ENCODE measurements around the gene TFPI. TPM values are rescaled to one million over a fixed set of nuclear protein-coding genes. Genes with fewer than 3 reads are reported as not detected.

TFPI gene
- total RNA-seq, 1 donor from 2014 or later, result 17.5 TPM

DNA sequence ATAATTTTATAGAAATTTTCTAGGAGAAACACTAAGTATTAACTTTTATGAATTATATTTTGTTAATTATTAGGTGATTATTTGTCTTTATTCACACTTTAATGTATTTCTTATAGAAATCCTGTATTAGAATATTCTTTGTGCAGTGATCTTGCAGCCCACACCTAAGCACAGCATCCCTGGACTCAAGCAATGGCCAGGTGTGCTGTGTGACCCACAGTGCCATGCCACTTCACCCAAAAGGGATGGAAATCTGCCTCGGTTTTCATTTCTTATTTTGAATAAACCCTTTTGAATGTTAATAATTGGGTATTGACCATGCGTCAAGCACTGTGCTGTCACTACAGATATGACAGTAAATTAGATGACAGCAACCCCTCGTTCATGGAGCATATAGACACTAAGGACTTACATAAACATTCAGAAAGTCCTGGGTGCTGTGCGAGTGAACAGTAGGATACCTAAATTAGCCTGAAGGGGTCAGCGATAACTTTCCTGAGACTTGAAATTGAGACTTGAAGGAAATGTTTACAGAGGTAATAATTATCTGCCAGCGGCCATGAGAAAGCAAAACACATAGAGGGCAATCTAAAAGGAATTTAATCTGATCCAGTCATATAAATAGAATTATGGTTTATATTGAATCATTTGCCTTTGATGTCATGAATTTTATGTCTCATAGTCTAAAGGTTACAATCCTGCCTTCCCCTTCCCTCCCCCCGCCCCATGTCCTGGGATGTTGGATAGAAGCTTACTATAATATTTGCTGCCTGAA, 53.5 kb downstream of the TFPI start:
- no peak overlapping the region for H3K27ac Mint-ChIP-seq
- DNase-seq (ENCODE audit: low spot score, unreplicated experiment), result no peak
- no peaks in the 10 kb centered on the region for H3K36me3 Mint-ChIP-seq (ENCODE audit: insufficient read depth)
- H3K9me3 Mint-ChIP-seq (ENCODE audit: low read depth), result no peaks in the 10 kb centered on the region
- H3K27me3 Mint-ChIP-seq, result no peaks in the 10 kb centered on the region
- no peak overlapping the region for H3K4me3 Mint-ChIP-seq (ENCODE audit: low read depth)
- TF ChIP-seq, protein P1, sequence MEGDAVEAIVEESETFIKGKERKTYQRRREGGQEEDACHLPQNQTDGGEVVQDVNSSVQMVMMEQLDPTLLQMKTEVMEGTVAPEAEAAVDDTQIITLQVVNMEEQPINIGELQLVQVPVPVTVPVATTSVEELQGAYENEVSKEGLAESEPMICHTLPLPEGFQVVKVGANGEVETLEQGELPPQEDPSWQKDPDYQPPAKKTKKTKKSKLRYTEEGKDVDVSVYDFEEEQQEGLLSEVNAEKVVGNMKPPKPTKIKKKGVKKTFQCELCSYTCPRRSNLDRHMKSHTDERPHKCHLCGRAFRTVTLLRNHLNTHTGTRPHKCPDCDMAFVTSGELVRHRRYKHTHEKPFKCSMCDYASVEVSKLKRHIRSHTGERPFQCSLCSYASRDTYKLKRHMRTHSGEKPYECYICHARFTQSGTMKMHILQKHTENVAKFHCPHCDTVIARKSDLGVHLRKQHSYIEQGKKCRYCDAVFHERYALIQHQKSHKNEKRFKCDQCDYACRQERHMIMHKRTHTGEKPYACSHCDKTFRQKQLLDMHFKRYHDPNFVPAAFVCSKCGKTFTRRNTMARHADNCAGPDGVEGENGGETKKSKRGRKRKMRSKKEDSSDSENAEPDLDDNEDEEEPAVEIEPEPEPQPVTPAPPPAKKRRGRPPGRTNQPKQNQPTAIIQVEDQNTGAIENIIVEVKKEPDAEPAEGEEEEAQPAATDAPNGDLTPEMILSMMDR (IDR thresholded peaks at IDR 0.05; ENCODE audit: unreplicated experiment), result peak; percentile 48
- peaks cover 20% of the 10 kb centered on the region for H3K4me1 Mint-ChIP-seq (ENCODE audit: low read depth)

DNA sequence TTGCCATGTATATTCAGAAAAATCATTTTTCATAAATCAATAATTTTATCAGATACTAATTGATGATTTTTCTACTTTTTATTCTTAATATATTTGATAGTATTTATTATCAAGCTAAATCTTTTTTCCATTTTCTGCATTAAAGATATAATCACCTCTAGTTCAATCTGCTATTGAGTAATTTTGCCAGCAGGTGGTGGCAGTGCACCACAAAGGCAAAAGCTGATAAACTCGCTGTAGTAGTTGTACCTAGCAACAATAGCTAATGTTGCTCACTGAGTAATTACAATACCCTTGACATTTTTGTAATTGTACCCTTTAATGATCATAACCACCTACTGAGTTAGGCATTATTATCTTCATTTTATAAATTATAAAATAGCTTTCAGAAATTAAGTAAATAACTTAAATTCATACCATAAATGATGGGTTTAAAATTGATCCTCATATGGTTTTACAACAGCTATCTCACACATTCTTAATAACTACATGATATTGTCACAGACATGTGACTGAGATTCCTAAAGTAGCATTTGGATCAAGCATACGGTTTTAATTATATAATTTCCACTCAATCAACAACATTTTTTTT, 54.2 kb downstream of the TFPI start:
- Mint-ChIP-seq H3K4me1 (ENCODE audit: low read depth) (peaks cover 20% of the 10 kb centered on the region), H3K27me3 (no peaks in the 10 kb centered on the region), H3K4me3 (ENCODE audit: low read depth) (no peak overlapping the region), H3K9me3 (ENCODE audit: low read depth) (no peaks in the 10 kb centered on the region), H3K27ac (no peak overlapping the region), H3K36me3 (ENCODE audit: insufficient read depth) (no peaks in the 10 kb centered on the region)
- peak; percentile 45 for DNase-seq (ENCODE audit: low spot score, unreplicated experiment)
- TF ChIP-seq, protein P1 (IDR thresholded peaks at IDR 0.05; ENCODE audit: unreplicated experiment), result peak; percentile 98

DNA sequence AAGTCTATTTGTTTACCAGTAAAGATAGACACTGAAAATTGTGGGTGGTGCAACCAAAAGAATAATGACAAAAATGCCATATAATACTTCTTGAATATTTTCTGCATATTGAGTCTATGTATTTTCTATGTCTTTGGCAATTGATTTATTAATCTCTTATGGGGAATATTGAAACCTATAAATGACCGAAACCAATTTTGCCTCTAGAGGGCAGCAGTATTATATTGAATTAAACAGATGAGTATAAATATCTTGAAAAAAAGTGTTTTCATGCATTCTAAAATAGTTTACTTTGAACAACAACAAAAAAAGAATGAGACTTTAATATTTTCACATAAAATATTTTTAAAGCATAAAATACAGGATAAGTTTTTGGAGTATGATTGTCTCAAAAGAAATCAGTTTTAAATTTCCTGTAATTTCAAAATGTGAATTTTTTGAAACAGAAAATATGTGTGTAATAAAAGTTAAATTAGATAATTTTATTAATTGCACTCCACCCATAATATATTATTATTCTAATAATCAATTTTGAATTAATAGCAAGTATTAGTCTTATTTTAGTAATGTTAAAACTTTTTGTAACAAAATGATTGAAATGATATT, 56.3 kb downstream of the TFPI start:
- TF ChIP-seq, protein P1 (IDR thresholded peaks at IDR 0.05; ENCODE audit: unreplicated experiment), result peak; percentile 80
- Mint-ChIP-seq H3K9me3 (ENCODE audit: low read depth) (peaks cover 11% of the 10 kb centered on the region), H3K36me3 (ENCODE audit: insufficient read depth) (peaks cover 16% of the 10 kb centered on the region), H3K27me3 (no peaks in the 10 kb centered on the region), H3K27ac (no peak overlapping the region), H3K4me1 (ENCODE audit: low read depth) (peaks cover 12% of the 10 kb centered on the region), H3K4me3 (ENCODE audit: low read depth) (no peak overlapping the region)
- no peak for DNase-seq (ENCODE audit: low spot score, unreplicated experiment)

DNA sequence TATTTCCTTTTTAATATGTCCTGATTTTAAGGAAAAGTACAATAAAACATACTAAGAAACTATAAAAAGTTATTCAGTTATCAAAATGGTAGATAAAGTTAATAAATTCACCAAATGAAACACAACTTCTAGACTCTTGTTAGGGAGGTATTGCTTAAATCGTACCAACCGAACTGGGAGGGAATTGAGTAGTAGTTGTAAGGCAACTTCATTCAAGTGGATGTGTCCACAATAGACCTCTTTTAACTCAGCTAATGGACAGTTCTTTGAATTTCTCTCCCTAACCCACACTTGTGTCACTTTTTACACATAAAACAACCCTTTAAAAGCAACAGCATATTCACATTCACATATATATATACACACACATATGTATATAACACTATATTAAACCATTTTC, 57.1 kb downstream of the TFPI start:
- Mint-ChIP-seq H3K27me3 (no peaks in the 10 kb centered on the region), H3K4me3 (ENCODE audit: low read depth) (no peak overlapping the region), H3K27ac (no peak overlapping the region), H3K9me3 (ENCODE audit: low read depth) (peaks cover 14% of the 10 kb centered on the region), H3K4me1 (ENCODE audit: low read depth) (peaks cover 8% of the 10 kb centered on the region), H3K36me3 (ENCODE audit: insufficient read depth) (peaks cover 19% of the 10 kb centered on the region)
- TF ChIP-seq, protein P1 (IDR thresholded peaks at IDR 0.05; ENCODE audit: unreplicated experiment), result no peak
- DNase-seq (ENCODE audit: low spot score, unreplicated experiment), result no peak

DNA sequence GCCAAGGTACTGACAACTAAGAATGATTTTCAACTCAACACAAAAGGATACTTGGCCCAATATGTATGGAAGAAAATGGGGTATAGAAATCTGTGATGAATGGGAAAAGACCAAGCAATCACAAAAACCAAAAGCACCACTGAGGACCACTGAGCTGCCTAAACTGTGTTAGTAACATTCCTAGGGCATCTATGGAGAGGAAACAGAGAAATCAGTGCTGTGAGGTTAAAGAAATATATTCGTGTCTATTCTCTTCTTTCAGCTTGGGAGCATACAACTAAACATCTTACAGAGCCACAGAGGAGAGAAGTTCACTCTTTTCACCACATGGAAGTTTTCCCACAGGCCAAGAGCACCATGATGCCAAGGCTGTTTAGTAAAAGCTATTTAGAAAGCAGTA, 58.9 kb downstream of the TFPI start:
- Mint-ChIP-seq H3K27me3 (no peaks in the 10 kb centered on the region), H3K4me1 (ENCODE audit: low read depth) (no peaks in the 10 kb centered on the region), H3K9me3 (ENCODE audit: low read depth) (peaks cover 19% of the 10 kb centered on the region), H3K4me3 (ENCODE audit: low read depth) (no peak overlapping the region), H3K27ac (no peak overlapping the region), H3K36me3 (ENCODE audit: insufficient read depth) (peaks cover 23% of the 10 kb centered on the region)
- TF ChIP-seq, protein P1 (IDR thresholded peaks at IDR 0.05; ENCODE audit: unreplicated experiment), result no peak
- no peak for DNase-seq (ENCODE audit: low spot score, unreplicated experiment)

Data from progenitor cell of endocrine pancreas (in vitro differentiated cells).